HT-29 (cell line): Measurements from ENCODE around the gene CELSR1. TPM values are rescaled to one million over a fixed set of nuclear protein-coding genes. Genes with fewer than 3 reads are reported as not detected.
"Not testable (repeated sequence)": the region's sequence is repeated elsewhere in the genome, so short reads cannot be mapped to it uniquely, and the experiment has no call there.

Source experiments
- DNase-seq: peaks from one replicate; pipeline ENCODE4 v3.0.0-alpha.2; 2015; ENCODE audit warnings: low spot score
- total RNA-seq: library from RNA; depleted of rRNA; stranded (reverse); fragments of >200 nt; shearing (Covaris generic); gene quantifications from 2 replicates; pipeline ENCODE4 v1.2.3, GENCODE V29; 2014

Gene CELSR1
- total RNA-seq, 1 experiment from 2014 or later, result 6.8 TPM

DNA sequence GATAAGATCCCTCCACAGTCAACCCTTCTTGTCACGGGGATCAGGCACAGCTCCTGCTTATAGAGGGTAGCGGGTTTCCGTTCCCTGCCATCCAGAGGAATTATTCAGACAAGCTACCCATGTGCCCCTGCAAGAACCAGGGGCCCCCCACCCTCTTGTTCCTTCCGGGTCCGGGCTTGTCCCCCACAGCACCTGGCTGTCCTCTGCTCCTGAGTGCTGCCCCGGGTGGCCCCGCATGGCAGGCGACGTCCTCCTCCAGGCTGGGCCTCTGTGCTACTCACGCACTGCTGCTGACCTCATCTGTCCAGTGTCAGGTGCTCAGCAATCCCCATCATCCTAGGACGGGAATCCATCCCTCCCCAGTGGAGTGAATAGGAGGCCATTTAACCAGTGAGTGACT is 24.7 kb downstream of the CELSR1 start:
- no peak for DNase-seq

DNA sequence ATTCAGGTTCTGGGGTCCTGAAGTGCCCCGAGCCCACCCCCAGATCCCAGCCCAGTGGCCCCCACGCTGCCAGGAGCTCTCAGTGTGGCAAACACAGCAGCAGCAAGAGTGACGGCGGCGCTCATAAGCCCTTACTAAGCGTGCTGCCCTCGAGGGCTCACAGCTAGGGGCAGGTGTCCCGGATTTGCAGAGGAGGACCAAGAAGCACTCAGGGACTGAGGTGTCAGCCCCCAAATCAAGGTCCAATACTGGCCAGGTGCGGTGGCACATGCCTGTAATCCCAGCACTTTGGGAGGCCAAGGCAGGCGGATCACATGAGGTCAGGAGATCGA is 25.4 kb downstream of the CELSR1 start:
- no peak for DNase-seq

- DNase-seq, result no peak
Measured at GRCh38 chr22:46511151-46512038, 26.0 kb downstream of the CELSR1 start.

- DNase-seq, result no peak
Measured at GRCh38 chr22:46509416-46510089, 27.9 kb downstream of the CELSR1 start.

GRCh38 chr22:46508491-46508999 is 28.9 kb downstream of the CELSR1 start:
- DNase-seq, result no peak

- DNase-seq, result no peak
Measured at GRCh38 chr22:46507451-46508425, 29.7 kb downstream of the CELSR1 start.

DNA sequence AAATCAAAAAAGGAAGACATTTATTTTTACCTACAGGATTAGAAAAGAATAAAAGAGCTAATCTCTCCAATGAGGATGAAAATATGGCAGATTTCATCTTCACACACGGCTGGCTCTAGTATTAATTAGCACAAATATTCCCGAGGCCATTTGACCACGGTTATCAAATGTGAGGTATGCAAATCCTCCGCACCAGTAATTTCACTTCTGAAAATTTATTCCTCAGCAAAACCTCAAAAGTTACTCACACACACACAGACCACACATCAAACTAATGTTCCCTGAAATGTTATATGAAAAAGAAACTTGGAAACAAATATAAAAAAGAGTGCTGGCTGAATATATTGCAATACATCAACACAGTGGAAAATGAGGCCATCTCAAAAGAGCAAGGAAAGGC is 32.8 kb downstream of the CELSR1 start:
- no peak for DNase-seq

DNA sequence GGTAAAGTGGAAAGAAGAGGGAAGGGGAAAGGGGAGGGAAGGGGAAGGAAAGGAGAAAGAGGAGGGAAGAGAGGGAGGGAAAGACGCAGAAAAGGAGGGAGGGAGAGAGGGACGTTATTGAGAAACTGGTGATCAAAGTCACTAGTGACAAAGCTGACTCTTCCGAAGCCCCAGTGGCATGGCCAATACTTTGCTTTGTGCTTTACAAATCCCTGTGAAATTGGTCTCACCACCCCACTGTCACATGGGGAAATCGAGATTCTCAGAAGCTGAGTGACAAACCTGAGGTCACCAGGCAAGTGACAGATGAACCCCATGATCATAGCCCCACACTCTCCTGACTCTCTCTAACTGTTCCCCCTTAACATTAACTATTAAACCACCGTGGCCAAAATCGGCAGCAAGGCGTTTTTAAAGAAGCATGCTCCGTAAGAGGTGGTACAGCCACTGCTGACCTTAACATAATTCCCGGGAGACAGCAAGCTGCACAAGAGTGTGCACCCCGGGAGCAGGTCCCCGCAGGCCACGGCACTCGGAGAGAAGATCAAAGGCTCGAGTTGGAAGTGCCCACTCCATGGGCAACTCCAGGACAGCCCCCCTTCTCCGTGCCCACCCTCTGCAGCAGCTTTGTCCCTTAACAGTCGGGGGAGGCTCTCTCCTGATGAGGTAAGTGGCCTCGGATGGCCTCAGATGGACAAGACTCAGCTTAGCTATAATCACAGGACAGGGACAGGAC is 34.8 kb downstream of the CELSR1 start:
- no peak for DNase-seq

DNA sequence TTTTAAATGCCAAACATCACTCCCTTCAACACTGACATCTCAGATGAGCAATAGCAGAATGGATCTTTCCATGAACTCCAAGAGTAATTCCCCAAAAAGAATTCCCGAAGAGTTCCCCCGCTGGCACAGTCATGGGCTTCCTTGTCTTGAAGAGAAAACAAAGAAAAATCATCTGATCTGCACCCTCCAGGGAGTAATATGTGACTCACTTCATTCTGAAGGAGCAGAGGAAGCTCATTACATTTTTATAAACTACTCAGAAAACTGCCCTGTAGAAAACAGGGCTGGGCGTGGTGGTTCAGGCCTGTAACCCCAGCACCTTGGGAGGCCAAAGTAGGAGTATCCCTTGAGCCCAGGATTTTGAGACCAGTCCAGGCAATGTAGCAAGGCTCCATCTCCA is 35.7 kb downstream of the CELSR1 start:
- no peak for DNase-seq

DNA sequence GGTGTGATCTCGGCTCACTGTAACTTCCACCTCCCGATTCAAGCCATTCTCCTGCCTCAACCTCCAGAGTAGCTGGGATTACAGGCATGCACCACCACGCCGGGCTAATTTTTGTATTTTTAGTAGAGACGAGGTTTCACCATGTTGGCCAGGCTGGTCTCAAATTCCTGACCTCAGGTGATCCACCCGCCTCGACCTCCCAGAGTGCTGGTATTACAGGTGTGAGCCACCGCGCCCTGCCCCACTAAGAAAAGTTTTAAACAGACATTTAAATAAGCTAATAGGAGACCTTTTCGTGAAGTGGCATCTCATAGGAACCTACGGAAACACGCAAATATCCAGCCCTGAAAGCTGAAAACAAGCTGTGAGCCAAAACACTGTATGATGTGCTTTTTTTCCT is 36.2 kb downstream of the CELSR1 start:
- DNase-seq, result not testable (repeated sequence)

- DNase-seq, result no peak
Measured at GRCh38 chr22:46500201-46500600, 37.2 kb downstream of the CELSR1 start.

- no peak for DNase-seq
Measured at GRCh38 chr22:46499805-46500189, 37.6 kb downstream of the CELSR1 start.

DNA sequence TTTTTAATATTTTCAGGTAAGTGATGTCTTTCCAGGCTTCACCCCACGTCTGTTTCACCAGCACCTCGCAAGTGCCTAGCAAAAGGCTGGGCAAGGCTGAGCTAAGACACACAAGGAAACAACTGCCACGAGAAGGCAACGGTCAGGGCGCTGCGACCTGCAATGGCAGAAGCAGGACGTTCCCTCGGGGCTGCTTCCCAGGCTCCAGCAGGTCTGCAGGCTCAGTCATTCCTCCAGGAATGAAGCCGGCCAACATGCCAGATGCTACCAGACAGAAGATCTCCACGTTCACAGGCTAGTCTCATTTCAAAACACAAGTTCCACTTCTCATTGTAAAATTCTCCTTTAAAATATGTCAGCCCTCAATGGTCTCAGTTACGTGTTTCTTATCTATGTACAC is 45.5 kb downstream of the CELSR1 start:
- no peak for DNase-seq

DNA sequence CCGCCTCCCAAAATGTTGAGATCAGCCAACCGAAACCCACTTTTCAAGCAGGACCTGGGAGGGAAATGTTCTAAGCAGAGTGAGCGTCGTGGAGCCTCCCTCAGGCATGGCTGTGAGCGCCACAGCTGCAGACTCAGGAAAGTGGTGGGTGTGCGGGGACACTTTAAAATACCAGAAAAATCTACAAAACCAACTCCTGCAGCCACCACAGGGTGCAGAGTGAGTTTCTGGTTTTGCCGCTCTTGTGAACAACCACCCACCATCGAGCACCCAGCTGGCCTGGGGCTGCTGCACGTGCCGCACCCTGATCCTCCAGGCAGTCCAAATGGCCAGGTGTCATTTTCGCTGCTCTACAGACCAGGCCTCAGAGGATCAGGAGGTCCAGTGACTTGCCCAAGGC is 46.9 kb downstream of the CELSR1 start:
- no peak for DNase-seq

DNA sequence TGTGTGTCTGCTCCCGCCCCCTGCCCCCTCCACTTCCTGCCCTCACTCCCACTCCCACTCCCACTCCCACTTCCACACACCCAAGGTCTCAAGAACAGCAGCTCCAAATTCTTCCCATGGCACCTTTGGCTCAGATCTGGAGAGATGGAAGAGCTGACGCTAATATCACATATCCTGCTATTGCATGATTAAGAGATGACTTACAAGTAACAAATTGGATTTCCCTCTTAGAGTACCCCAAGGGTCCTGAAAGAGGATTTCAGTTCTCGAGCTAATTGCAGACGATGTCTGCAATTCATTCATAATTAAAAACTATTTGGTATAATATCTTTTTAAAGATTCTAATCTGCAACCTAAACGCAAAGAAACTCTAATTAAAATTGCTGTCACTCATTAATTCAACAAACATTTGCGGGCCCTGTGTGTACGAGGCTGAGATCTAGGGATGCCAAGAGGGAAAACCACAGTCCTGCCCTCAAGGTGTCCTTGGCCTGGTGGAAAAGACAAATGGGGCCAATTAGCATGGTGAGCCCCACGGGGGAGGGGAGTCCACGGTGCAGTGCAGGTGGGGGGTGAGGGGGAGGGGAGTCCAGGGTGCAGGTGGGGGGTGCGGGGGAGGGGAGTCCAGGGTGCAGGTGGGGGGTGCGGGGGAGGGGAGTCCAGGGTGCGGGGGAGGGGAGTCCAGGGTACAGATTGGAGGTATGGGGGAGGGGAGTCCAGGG is 50.3 kb downstream of the CELSR1 start:
- no peak for DNase-seq

DNA sequence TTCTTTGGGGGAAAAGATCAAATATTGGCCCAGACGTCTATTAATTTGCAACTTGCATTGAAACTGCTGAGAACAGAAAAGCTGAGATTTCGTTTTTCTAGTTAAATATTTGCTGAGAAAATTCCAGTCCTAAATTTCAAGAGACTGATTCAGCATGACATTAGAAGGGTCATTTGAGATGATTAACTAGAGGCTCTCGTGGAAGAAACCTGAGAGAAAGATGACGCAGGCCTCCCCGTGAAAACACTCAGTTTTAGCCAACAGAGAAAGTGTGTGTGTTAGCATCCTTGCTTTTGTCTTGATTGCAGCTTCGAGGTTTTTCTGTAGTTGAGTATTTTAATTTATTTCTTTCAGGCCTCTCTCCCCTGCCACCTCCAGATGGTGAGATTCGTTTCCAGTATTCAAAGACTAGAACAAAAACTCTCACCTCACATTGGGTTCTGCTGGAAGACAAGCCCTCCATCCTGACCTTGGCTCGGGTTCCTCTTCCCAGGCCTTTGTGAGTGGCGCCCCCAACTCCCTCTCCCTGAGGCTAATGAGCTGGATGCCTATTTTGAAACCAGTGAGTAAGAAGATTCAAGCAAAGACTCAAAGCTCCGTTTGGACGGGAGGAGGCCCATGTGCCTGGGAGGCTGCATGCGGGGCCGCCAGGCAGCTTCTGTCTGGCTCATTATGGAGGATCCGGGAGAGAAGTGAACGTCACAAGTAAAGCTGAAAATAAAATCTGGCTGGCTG is 52.4 kb downstream of the CELSR1 start:
- no peak for DNase-seq

GRCh38 chr22:46484156-46484860 is 53.1 kb downstream of the CELSR1 start:
- DNase-seq, result no peak

DNA sequence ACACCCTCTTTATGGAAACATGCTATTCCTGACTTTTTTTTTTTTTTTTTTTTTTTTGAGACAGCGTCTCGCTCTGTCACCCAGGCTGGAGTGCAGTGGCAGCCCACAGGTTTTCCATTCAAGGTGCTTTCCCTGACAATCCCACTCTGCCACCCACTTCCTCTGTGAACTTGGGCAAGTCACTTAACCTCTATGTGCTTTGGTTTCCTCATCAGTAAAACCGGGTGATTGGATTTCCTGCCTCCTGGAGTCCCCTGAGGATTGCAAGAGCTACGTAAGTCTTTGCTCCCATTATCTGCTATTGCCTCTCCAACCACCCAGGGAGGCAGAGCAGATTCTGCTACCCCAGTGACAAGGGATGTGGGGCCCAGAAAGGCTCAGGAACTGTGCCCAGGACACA is 54.1 kb downstream of the CELSR1 start:
- no peak for DNase-seq

DNA sequence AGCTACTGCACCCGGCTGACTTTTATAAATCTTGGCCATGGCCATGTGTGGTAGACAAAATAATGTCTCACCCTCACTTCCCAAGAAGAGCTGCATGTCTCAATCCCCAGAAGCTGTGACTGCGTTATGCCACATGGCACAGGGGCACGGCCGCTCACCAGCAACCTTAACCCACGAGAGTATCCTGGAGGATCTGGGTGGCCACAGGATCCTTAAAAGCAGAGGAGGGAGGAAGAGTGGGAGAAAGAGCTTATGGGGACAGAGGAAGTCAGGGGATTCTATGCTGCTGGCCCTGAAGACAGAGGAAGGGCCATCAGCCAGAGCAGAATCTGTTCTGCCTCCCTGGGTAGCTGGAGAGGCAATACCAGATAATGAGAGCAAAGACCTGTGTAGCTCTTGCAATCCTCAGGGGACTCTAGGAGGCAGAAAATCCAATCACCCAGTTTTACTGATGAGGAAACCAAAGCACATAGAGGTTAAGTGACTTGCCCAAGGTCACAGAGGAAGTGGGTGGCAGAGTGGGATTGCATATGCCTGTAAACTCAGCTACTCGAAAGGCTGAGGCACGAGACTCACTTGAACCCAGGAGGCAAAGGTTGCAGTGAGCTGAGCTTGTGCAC is 55.3 kb downstream of the CELSR1 start:
- DNase-seq, result no peak
